GM21717 (cell line): ENCODE measurements around the gene PTK6.

Experiments used
- ATAC-seq: cut with Tn5 transposase; IDR thresholded peaks from one replicate; pipeline ENCODE4 v1.9.1; 2021; ENCODE audit warnings: mild to moderate bottlenecking, moderate library complexity; ENCODE audit not compliant: unreplicated experiment

PTK6 gene

DNA sequence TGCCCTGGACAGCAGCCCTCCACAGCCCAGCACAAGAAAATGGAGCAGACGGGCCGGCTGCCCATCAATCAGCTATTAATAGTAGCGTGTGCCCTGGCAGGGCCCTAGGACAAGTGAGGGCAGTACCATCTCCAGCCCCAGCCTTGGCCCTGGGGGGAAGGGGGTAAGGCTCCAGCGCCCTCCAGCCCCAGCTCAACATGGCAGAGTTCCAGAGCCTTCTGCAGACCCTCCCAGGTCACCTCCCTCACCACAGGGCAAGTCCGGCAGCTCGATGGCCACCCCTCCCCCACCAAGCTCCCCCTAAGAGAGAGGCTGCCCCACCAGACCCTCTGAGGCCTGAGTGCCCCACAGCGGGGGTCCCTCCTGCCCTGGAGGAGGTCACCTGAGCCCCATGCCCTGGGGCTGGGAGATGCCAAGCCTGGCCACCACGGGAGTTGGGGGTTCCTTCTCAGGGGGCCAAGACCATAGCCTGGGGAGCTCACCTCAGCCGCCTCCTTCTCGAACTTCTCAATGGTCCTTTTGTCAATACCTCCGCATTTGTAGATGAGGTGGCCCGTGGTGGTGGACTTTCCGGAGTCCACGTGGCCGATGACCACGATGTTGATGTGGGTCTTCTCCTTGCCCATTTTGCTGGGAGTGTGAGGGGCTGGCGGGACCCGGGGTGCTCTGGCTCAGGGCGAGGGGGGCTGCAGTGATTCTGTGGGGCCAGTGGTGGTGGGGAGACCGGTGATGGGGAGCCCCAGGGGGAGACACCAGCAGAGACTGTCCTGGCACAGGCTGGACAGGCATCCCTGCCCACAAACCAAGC, 39.8 kb downstream of the PTK6 start:
- ATAC-seq: no peak

DNA sequence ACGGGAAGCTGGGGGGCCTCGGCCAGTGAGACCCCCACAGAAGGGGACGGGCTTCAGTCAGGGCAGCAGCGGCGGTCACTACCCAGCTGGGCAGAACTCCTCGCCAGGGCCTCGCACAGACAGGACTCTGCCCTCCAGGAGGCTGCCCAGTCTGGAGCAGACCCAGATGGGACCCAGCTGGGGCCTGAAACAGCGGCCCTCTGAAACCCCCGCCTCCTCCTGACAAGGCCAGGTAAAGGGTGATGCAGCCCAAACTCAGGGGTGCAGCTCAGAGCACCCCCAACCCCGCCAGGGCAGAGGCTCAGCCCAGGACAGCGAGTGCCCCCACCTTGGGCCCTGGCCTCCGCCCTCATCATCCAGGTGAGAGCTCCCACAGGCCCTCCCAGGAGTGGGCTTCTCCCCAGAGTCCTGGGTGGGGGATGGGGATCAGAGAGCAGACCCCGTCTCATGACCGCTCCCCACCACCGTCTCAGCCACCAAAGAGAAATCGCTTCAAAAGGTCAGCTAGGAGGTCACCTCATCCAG, 40.5 kb downstream of the PTK6 start:
- ATAC-seq: no peak

DNA sequence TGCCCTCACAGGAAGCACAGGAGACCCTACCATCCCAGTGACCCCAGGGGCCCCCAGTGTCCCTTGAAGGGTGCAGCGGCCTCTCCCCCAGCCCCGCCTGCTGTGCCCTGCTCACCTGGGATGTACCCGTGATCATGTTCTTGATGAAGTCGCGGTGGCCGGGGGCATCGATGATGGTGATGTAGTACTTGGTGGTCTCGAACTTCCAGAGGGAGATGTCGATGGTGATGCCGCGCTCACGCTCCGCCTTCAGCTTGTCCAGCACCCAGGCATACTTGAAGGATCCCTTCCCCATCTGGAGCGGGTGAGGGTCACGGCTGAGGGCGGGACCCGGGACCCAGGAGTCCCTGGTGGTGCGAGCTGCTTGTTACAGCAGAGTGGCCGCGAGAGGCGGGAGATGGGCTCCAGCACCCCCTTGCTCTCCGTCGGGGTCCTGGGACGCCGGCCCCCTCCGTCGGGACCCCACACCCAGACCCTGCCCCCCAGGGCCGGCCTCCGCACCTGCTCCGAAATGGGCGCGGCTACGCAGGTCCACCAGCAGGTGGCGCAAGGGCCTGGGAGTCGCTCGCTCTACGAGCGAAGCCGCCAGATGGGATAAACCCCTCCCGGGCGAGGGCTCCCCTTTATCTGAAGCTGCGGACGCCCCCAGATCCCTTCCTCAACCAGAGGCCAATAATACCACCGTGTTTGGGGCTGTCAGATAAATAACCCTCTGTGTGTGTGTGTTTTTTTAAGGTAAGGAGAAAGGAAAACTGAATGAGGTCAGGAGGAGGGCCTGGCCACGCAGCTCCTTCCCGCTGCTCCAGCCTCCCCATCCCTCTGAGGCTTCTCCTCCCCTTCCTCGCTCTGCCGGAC, 41.2 kb downstream of the PTK6 start:
- no peak for ATAC-seq

DNA sequence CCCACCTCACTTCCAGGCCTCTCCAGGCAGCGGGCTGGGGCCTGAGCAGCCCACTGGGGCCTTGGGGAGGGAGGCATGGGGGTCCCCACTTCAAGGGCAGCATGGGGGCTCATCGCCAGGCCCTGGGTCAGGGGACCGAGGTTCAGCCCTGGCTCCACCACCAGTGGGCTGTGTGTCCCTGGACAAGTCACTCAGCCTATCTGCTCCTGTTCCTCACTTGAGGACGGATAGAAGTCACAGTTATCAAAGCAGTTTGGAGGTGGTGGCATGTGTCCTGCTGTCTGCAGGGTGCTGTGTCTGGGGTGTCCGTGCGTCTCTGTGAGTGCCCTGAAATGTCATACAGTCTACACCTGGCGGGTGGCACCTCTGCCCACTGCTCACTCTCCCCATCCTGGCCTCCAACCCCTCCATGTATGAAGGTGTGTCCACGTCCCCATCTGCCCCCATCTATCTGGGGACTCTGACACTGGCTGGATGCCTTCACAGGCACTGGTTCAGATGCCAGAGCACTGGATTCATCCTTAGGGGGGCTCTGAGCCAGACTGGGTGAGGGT, 41.9 kb downstream of the PTK6 start:
- no peak for ATAC-seq

DNA sequence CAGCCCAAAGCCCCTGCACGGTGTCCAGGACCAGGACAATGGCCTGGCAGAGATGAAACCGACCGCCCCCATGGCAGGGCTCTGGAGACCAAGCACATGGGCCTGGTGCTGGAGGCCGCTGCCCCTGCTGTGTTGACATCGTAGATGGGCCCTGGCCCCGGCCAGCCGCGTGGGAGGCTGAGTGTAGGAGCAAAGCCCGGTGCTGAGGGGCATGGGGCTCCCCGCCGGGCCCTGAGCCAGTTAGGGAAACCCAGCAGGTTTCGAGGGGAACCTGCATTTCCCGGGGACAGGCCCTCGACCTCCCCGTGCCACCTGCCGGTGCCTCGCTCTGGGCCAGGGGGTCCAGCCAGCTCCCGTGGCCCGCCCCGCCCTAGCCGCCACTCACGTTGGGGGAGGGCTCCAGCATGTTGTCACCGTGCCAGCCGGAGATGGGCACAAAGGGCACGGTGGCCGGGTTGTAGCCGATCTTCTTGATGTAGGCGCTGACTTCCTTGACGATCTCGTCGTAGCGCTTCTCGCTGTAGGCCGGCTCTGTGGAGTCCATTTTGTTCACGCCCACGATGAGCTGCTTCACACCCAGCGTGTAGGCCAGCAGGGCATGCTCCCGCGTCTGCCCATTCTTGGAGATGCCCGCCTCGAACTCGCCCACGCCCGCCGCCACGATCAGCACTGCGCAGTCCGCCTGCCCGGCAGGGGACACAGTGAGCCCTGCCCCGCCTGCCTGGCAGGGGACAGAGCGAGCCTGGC, 42.6 kb downstream of the PTK6 start:
- ATAC-seq: no peak

DNA sequence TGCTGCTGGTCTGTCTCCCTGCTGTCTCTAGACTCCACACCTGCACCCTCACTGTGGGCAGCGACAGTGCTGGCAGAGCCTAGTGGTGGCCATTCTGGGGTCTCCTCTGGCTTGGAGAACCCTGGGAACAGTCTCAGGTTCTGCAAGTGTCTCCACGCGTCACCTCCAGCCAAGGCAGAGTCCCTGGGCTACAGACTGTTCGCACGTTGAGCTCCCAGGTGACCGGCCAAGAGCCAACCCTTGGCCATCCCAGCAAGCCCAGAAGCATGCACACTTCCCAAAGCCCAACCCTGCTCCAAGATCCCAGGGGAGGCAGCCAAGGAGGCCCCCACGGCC, 43.1 kb downstream of the PTK6 start:
- no peak for ATAC-seq

DNA sequence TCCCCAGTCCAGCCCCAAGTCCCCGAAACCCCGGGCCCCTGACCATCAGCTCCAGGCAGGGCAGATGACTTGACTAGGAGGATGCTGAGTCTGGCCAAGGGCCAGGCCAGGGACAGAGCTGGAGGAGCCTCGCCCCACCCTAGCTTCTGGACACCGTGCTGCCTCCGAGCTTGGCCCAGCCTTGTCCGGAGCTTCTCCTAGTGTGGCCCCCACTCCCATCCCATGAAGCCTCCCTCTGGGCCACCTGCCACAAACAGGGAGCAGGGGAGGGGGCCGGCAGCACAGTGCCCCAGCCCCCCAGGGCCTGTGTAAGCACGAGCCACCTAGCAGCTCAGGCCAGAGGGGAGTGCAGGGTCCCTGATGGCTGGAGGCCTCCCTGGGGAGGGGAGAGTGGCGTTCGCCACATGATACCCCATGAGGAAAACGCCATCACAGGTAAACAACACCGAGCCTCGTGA, 43.6 kb downstream of the PTK6 start:
- ATAC-seq: no peak

DNA sequence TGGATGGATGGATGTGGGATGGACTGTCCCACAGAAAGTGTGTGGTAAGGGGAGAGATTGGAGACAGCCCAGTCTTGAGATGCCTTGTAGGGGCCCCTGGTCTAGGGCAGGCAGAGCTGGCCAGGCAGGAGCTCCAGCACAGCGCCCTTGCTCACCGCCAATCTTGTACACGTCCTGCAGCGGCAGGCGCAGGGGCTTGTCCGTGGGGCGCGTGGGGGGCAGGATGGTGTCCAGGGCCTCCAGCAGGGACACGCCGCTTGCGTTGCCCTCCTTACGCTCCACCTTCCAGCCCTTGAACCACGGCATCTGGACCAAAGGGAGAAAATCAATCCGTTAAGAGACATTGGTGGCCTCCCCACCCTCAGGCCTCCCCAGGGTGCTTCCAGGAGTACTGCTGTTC, 44.2 kb downstream of the PTK6 start:
- no peak for ATAC-seq

DNA sequence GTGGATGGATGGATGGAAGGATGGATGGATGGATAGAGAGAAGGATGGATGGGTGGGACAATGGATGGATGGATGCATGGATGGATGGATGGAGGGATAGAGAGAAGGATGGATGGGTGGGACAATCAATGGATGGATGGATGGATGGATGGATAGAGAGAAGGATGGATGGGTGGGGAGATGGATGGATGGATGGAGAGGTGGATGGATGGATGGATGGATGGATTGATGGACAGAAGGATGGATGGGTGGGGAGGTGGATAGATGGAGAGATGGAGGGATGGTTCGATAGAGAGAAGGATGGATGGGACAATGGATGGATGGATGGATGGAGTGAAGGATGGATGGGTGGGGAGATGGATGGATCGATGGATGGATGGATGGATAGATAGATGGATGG, 44.7 kb downstream of the PTK6 start:
- no peak for ATAC-seq

DNA sequence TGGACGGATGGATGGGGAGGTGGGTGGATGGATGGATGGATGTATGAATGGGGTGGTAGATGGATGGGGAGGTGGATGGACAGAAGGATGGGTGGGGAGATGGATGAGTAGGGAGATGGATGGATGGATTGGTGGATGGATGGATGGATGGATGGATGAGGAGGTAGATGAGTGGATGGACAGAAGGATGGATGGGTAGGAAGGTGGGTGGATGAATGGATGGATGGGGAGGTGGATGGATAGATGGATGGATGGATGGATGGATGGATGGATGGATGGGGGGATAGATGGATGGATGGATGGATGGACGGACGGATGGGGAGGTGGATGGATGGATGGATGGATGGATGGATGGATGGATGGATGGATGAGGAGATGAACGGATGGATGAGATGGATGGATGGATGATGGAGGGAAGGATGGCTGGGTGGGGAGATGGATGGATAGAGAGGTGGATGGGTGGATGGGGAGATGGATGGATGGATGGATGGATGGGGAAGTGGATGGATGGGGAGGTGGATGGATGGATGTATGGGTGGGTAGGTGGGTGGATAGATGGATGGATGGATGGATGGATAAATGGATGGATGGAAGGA, 45.4 kb downstream of the PTK6 start:
- no peak for ATAC-seq

DNA sequence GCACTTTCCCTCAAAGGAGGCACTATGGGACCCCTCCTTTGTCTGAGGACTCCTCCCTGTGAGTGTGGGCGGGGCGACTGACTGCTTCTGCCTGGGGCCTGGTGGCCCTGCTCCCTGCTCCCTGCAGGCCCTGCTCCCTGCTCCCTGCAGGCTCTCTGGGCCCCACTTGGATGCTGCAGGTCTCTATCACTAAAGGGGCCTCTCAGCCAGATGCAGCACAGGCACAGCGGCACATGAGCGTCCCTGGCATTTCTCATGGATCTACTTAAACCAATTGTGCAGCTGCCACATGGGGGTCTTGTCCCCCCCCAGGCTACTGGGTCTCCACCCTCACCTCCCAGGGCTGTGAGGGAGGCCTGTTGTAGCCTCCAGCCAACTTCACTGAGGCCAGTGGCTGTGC, 46.1 kb downstream of the PTK6 start:
- ATAC-seq: no peak

DNA sequence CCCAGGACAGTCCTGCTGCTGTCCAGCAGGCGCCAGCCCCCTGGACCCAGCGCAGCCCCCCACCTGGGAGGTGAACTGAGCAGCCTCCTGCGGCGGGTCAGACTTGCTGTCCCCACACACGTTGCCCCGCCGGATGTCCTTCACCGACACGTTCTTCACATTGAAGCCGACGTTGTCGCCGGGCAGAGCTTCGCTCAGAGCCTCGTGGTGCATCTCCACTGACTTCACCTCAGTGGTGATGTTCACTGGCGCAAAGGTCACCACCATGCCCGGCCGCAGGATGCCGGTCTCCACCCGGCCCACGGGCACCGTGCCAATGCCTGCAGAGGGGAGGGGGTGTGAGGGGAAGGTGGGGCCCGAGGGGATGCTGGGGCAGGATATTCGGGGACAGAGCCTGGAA, 46.8 kb downstream of the PTK6 start:
- no peak for ATAC-seq

DNA sequence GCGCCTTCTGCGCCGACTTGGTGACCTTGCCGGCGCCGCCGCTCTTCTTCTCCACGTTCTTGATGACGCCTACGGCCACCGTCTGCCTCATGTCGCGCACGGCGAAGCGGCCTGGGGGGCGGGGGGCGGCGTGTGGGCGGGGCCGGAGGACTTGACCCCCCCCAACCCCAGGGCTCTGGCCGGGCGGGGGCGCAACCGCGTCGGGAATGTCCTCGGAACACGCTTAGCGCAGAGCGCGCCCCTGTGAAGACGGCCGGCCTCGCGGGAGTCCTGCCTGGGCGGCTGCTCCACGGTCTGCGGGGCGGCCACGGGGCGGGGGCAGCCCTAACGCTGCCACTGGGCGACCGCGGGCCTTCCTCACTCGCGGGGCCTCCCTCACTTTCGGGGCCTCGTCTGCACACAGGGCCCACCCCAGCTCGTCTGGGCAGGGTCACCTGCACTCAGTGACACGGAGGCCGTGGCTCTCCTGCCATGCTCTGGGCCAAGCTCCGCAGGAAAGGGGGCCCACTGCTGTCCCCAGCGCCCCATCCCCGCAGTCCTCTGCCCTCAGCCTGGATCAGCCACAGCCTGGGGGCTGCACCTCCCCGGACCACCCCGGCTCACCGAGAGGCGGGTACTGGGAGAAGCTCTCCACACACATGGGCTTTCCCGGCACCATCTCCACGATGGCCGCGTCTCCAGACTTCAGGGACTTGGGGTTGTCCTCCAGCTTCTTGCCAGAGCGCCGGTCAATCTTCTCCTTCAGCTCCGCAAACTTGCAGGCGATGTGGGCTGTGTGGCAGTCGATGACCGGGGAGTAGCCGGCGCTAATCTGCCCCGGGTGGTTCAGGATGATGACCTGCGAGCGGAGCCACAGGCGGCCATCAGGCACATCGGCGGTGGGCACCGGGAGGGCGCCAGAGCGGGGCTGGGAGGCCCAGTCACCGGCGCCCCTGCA, 48.6 kb downstream of the PTK6 start:
- ATAC-seq: no peak

DNA sequence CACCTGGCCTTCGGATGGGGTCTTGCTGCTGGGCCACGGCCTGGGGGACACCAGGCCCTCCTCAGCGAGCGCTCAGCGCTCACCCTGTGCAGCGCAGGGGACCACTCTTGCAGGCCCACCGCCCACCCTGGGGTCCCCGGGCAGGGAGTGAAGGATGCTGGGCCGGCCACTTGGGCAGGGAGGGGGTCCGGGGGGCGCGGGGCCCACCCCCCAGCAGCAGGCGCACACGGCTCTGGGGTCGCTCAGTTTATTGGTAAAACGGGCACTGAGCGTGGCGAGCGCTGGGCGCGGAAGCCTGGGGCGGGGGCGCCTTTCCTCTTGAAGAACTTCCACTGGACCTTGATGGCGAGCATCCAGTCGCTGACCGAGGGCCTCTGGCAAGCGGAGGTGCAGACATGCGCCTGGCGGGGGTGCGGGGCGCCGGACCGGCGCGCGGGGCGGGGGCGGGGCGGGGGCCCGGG, 49.4 kb downstream of the PTK6 start:
- no peak for ATAC-seq

DNA sequence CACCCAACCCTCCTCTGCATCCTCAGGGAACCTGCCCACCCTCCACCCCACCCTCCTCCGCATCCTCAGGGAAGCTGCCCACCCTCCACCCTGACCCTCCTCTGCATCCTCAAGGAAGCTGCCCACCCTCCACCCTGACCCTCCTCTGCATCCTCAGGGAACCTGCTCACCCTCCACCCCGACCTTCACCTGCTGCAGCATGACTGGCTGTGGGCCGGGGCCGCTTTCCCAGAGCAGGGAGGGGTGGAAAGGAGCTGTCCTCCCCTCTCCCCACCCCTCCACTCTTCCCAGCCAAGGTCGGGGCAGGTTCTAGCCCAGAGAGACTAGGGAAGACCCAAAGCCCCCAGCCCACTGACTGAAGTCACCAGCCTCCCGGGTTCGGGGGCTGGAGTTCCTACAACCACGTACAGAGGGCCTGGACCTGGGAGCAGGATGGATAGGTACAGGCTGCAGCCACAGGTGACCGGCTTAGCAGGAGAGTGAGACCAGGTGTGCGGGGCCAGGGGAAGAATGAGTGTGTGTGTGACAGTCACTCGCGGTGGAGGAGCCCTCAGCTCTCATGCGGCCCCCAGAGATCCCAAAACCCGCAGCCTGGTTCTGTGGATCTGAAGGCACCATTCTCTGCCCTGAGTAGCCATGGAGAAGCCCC, 49.9 kb downstream of the PTK6 start:
- no peak for ATAC-seq

DNA sequence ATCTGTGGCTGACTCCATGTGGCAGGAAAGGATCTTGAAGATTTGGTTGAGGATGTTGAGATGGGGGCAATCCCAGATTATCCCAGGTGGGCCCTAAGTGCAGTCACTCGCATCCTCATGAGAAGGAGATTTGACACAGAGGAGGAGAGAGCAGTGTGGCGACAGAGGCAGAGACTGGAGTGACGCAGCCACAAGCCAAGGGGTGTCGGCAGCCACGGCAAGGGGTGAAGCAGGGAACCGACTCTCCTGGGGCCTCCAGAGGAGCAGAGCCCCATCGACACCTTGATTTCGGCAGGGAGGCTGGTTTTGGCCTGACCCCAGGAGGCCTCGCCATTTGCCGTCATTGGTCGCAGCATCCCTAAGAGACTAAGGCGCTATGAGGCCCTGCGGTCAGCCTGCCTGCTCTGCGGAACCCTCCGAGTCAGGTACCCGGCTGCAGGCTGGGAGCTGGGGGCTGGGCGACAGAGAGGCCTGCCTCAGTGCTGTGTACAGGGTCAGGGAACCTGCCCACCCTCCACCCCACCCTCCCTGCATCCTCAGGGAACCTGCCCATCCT, 50.8 kb downstream of the PTK6 start:
- ATAC-seq: no peak

DNA sequence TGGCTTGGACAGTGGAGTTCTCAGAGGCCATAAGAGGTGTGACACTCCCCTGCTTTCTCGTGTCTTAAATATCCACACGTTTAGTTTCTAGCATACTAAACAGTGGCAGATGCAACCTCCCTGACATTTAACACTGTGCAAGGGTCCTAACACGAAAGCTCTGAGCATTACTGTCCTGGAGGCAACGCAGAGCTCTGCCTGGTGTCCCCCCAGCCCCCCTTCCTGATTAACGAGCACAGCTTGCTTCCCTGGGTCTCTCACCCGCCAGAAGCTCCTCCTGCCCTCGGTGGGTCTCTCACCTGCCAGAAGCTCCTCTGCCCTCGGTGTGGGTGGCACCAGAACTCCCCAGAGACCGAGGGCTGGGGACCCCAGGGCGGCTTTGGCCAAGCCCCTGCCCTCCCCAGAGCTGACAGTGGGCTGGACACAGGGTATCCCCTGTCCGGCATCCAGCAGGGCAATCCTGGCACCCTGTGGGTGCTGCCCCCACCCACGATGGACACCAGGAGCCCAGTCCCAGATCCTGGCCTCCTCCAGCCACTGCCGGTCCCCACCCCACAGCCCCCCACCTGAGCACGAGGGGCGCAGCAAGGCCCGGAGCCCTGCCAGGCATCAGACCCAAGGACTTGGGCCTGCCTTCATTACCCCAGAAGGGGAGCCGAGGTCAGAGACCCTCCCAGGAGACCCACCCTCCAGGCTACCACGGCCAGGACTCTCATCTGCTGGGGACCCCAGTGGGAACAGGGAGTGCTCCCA, 52.3 kb downstream of the PTK6 start:
- ATAC-seq: no peak

DNA sequence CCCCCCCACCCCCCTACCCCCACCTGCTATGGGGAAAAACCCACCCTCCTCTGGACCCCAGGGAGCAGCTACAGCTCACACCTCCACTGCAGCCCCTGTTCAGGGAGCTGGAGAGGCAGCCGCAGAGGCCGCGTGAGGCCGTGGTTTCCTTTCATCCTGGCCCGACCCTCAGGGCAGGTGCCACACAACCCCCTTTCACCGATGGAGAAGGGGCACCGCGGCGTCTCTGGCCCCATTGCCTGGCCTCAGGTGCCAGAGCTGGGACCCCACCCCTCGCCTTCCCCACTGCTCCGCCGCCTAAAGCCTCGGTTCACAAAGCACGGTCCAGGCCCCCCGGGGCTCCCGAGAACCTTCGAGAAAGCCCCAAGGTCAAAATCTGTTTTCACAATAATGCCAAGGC, 52.9 kb downstream of the PTK6 start:
- ATAC-seq: no peak
